GM06990 (cell line): ENCODE data around the gene PPIP5K2.
"Not testable (repeated sequence)": the region's sequence is repeated elsewhere in the genome, so short reads cannot be mapped to it uniquely, and the experiment has no call there.

Experiments
- DNase-seq: peaks from one replicate; pipeline ENCODE4 v3.0.0-alpha.2; 2011; ENCODE audit not compliant: insufficient read length; ENCODE audit errors: extremely low read depth
- H3K27me3 ChIP-seq: replicated peaks from 2 replicates; pipeline ENCODE4 v1.6.0; 2011; ENCODE audit warnings: low read length; ENCODE audit not compliant: control insufficient read depth, insufficient read depth
- H3K36me3 ChIP-seq: 2 replicates; pipeline ENCODE4 v1.5.1; 2011; ENCODE audit warnings: low read length; ENCODE audit not compliant: control insufficient read depth, insufficient read depth
- H3K4me3 ChIP-seq: replicated peaks from 2 replicates; pipeline ENCODE4 v1.5.1; 2011; ENCODE audit warnings: low read depth, mild to moderate bottlenecking, control low read depth, low read length
- CTCF ChIP-seq: IDR thresholded peaks from 2 replicates; pipeline ENCODE4 v1.5.1; 2011; ENCODE audit warnings: low read length, control low read depth, mild to moderate bottlenecking, inconsistent platforms; ENCODE audit not compliant: insufficient read depth, poor library complexity, severe bottlenecking

Gene PPIP5K2

GRCh38 chr5:103216697-103217096, 96.6 kb downstream of the PPIP5K2 start:
- Histone ChIP-seq H3K27me3 (no peaks in the 10 kb centered on the region), H3K36me3 (no peaks in the 10 kb centered on the region), H3K4me3 (no peak overlapping the region)
- DNase-seq = no peak
- TF ChIP-seq CTCF = no peak

GRCh38 chr5:103217101-103217500, 97.0 kb downstream of the PPIP5K2 start:
- Histone ChIP-seq H3K4me3 (no peak overlapping the region), H3K27me3 (no peaks in the 10 kb centered on the region), H3K36me3 (no peaks in the 10 kb centered on the region)
- TF ChIP-seq CTCF = no peak
- DNase-seq = no peak

- TF ChIP-seq CTCF = no peak
- Histone ChIP-seq H3K4me3 (no peak overlapping the region), H3K36me3 (no peaks in the 10 kb centered on the region), H3K27me3 (no peaks in the 10 kb centered on the region)
- DNase-seq = no peak
Observed at GRCh38 chr5:103218164-103218563, 98.1 kb downstream of the PPIP5K2 start.

GRCh38 chr5:103219074-103219473, 99.0 kb downstream of the PPIP5K2 start:
- not testable (repeated sequence) for DNase-seq, H3K4me3 ChIP-seq, H3K27me3 ChIP-seq, H3K36me3 ChIP-seq

- no peak overlapping the region for H3K4me3 ChIP-seq
- H3K27me3 ChIP-seq = no peaks in the 10 kb centered on the region
- no peaks in the 10 kb centered on the region for H3K36me3 ChIP-seq
- DNase-seq = no peak
- TF ChIP-seq CTCF = no peak
Observed at GRCh38 chr5:103223031-103223955, 103.2 kb downstream of the PPIP5K2 start.

- no peaks in the 10 kb centered on the region for H3K36me3 ChIP-seq
- peak; percentile 68 for TF ChIP-seq CTCF
- H3K4me3 ChIP-seq = no peak overlapping the region
- no peaks in the 10 kb centered on the region for H3K27me3 ChIP-seq
- peak; percentile 22 for DNase-seq
Observed at GRCh38 chr5:103224118-103224893, 104.2 kb downstream of the PPIP5K2 start.
